WTC11 (cell line): ENCODE data around the gene FMNL2. TPM values are rescaled to one million over a fixed set of nuclear protein-coding genes. Genes with fewer than 3 reads are reported as not detected.

ENCODE experiments used
- ATAC-seq: fragments of 200-7000 bp; cut with Tn5 transposase; 2 replicates; pipeline ENCODE4 v1.10.0; 2021; ENCODE audit warnings: mild to moderate bottlenecking, moderate library complexity
- CTCF ChIA-PET: fragments of 300-600 bp; sonication (Branson Sonifier 250); formaldehyde crosslinking; loops from one replicate; lab custom pipeline; 2021; ENCODE audit warnings: antibody characterized with exemption; lab: Charles Lee
- POLR2A ChIA-PET: fragments of 350-600 bp; sonication (Branson Sonifier 250); formaldehyde crosslinking; loops from one replicate; lab custom pipeline; 2021; ENCODE audit warnings: antibody characterized with exemption; lab: Charles Lee
- DNase-seq: peaks from one replicate; pipeline ENCODE4 v3.0.0; 2021; ENCODE audit warnings: low spot score
- H3K27ac Mint-ChIP-seq: 2 replicates; pipeline ENCODE4 v1.8.0; 2021; ENCODE audit warnings: mixed read lengths
- H3K27me3 Mint-ChIP-seq: 2 replicates; pipeline ENCODE4 v1.8.0; 2021; ENCODE audit warnings: low read depth, mild to moderate bottlenecking, moderate library complexity, mixed read lengths
- H3K36me3 Mint-ChIP-seq: 2 replicates; pipeline ENCODE4 v1.8.0; 2021; ENCODE audit warnings: mixed read lengths
- H3K4me1 Mint-ChIP-seq: 2 replicates; pipeline ENCODE4 v1.8.0; 2022; ENCODE audit warnings: mixed read lengths
- H3K4me3 Mint-ChIP-seq: 2 replicates; pipeline ENCODE4 v1.8.0; 2021; ENCODE audit warnings: mild to moderate bottlenecking, moderate library complexity, mixed read lengths
- H3K9me3 Mint-ChIP-seq: 2 replicates; pipeline ENCODE4 v1.8.0; 2021; ENCODE audit warnings: mixed read lengths
- CREM ChIP-seq: sonication (generic); formaldehyde crosslinking; IDR thresholded peaks from 2 replicates; pipeline ENCODE4 v1.8.1; 2022; ENCODE audit warnings: mild to moderate bottlenecking, missing genetic modification reagents, moderate library complexity
- EMX1 ChIP-seq: fragments of 250-450 bp; sonication (Bioruptor Pico); IDR thresholded peaks from 2 replicates; pipeline ENCODE4 v1.8.0; 2021; ENCODE audit warnings: mild to moderate bottlenecking
- GRHL2 ChIP-seq: fragments of 250-450 bp; sonication (Bioruptor Pico); IDR thresholded peaks from 2 replicates; pipeline ENCODE4 v1.8.0; 2022; ENCODE audit warnings: mild to moderate bottlenecking, moderate library complexity; ENCODE audit not compliant: insufficient replicate concordance, severe bottlenecking
- HMGA2 ChIP-seq: fragments of 250-450 bp; sonication (Bioruptor Pico); IDR thresholded peaks from 2 replicates; pipeline ENCODE4 v1.4.0; 2021; ENCODE audit warnings: mild to moderate bottlenecking, moderate library complexity
- JUN ChIP-seq: sonication (generic); formaldehyde crosslinking; IDR thresholded peaks from 2 replicates; pipeline ENCODE4 v1.8.0; 2023; ENCODE audit warnings: mild to moderate bottlenecking, missing genetic modification reagents
- MXD4 ChIP-seq: fragments of 250-450 bp; sonication (Bioruptor Pico); IDR thresholded peaks from 2 replicates; pipeline ENCODE4 v1.8.0; 2021; ENCODE audit warnings: mild to moderate bottlenecking, moderate library complexity, borderline replicate concordance
- PRRX2 ChIP-seq: fragments of 250-450 bp; sonication (Bioruptor Pico); IDR thresholded peaks from 2 replicates; pipeline ENCODE4 v1.8.0; 2021; ENCODE audit warnings: mild to moderate bottlenecking
- TCF7 ChIP-seq: sonication (generic); formaldehyde crosslinking; IDR thresholded peaks from 2 replicates; pipeline ENCODE4 v1.8.0; 2022; ENCODE audit warnings: mild to moderate bottlenecking, low read depth, missing genetic modification reagents, moderate library complexity
- ZNF138 ChIP-seq: sonication (generic); formaldehyde crosslinking; conservative IDR thresholded peaks from 2 replicates; pipeline ENCODE4 v1.8.1; 2022; ENCODE audit warnings: mild to moderate bottlenecking, moderate library complexity, missing genetic modification reagents
- total RNA-seq: library from RNA; stranded (reverse); gene quantifications from 3 replicates; pipeline ENCODE4 v1.2.3, GENCODE V29; 2021
- TF ChIP-seq, protein P1 (sequence below): sonication (generic); formaldehyde crosslinking; IDR thresholded peaks from 2 replicates; pipeline ENCODE4 v1.8.1; 2023; ENCODE audit warnings: mild to moderate bottlenecking, missing genetic modification reagents, moderate library complexity
- TF ChIP-seq, protein P2 (sequence below): sonication (generic); formaldehyde crosslinking; IDR thresholded peaks from 2 replicates; pipeline ENCODE4 v1.8.0; 2022; ENCODE audit warnings: mild to moderate bottlenecking, missing genetic modification reagents
- TF ChIP-seq, protein P3 (sequence below): sonication (generic); formaldehyde crosslinking; IDR thresholded peaks from 2 replicates; pipeline ENCODE4 v1.8.1; 2022; ENCODE audit warnings: low read depth, mild to moderate bottlenecking, moderate library complexity, missing genetic modification reagents, borderline replicate concordance
- TF ChIP-seq, protein P4 (sequence below): sonication (generic); formaldehyde crosslinking; IDR thresholded peaks from 2 replicates; pipeline ENCODE4 v1.8.1; 2022; ENCODE audit warnings: low read depth, missing genetic modification reagents, borderline replicate concordance
- TF ChIP-seq, protein P5 (sequence below): sonication (generic); formaldehyde crosslinking; IDR thresholded peaks from 2 replicates; pipeline ENCODE4 v1.8.0; 2022; ENCODE audit warnings: mild to moderate bottlenecking, missing genetic modification reagents
- TF ChIP-seq, protein P6 (sequence below): sonication (generic); formaldehyde crosslinking; IDR thresholded peaks from 2 replicates; pipeline ENCODE4 v1.8.0; 2023; ENCODE audit warnings: missing genetic modification reagents, mild to moderate bottlenecking, borderline replicate concordance
- TF ChIP-seq, protein P7 (sequence below): fragments of 250-450 bp; sonication (Bioruptor Pico); IDR thresholded peaks from 2 replicates; pipeline ENCODE4 v1.9.0; 2021; ENCODE audit warnings: moderate library complexity, mild to moderate bottlenecking, inconsistent platforms, borderline replicate concordance
- TF ChIP-seq, protein P8 (sequence below): sonication (generic); formaldehyde crosslinking; IDR thresholded peaks from 2 replicates; pipeline ENCODE4 v1.8.0; 2023; ENCODE audit warnings: mild to moderate bottlenecking, missing genetic modification reagents

Gene FMNL2
- total RNA-seq, 1 experiment from 2014 or later: 43.0 TPM

DNA sequence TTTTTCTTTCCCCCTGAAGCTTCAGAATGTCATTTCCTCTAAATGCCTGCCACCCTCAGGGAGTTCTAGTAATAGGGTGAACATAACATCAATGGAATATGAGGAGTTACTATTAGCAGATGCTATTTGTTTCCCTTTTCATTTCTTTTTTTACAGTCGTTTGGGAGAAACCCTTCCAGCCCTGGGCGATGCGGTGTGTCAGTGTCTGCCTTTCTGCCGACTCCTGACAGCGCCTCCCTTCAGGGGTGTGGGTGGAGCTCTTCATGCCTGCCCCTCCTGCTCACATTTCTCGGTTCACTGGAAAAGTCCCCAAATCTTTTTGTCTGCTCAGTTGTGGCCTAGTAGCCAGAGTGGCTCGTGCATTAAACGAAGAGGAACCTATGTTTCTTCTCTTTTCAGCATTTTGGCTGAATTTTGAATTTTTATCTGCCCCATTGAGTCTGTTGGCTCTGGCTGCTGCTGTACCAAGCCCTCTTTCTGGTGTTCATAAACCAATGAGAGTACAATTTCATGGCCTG, 72.3 kb downstream of the FMNL2 start:
- peak overlapping the region; percentile 80 for H3K27ac Mint-ChIP-seq
- ATAC-seq (peak; percentile 96), DNase-seq (peak; percentile 64)
- ChIA-PET POLR2A (no interaction called here), CTCF (interaction anchor here (0.7 to 1.7 kb wide), 5 partner anchors 8 to 369 kb away, joined by 3 to 5 read pairs (median 3); no protein-coding TSS in a partner anchor)
- no peaks in the 10 kb centered on the region for H3K9me3 Mint-ChIP-seq
- peaks cover 90% of the 10 kb centered on the region for H3K4me1 Mint-ChIP-seq
- H3K36me3 Mint-ChIP-seq: no peaks in the 10 kb centered on the region
- no peaks in the 10 kb centered on the region for H3K27me3 Mint-ChIP-seq
- H3K4me3 Mint-ChIP-seq: peak overlapping the region; percentile 60
- TF ChIP-seq, protein P1, sequence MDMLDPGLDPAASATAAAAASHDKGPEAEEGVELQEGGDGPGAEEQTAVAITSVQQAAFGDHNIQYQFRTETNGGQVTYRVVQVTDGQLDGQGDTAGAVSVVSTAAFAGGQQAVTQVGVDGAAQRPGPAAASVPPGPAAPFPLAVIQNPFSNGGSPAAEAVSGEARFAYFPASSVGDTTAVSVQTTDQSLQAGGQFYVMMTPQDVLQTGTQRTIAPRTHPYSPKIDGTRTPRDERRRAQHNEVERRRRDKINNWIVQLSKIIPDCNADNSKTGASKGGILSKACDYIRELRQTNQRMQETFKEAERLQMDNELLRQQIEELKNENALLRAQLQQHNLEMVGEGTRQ (CRISPR knock-in tag): no peak
- TF ChIP-seq MXD4 (CRISPR knock-in tag): no peak
- TF ChIP-seq, protein P2, sequence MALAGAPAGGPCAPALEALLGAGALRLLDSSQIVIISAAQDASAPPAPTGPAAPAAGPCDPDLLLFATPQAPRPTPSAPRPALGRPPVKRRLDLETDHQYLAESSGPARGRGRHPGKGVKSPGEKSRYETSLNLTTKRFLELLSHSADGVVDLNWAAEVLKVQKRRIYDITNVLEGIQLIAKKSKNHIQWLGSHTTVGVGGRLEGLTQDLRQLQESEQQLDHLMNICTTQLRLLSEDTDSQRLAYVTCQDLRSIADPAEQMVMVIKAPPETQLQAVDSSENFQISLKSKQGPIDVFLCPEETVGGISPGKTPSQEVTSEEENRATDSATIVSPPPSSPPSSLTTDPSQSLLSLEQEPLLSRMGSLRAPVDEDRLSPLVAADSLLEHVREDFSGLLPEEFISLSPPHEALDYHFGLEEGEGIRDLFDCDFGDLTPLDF (CRISPR knock-in tag): no peak
- TF ChIP-seq GRHL2 (CRISPR knock-in tag): no peak
- no peak for TF ChIP-seq PRRX2
- TF ChIP-seq, protein P3, sequence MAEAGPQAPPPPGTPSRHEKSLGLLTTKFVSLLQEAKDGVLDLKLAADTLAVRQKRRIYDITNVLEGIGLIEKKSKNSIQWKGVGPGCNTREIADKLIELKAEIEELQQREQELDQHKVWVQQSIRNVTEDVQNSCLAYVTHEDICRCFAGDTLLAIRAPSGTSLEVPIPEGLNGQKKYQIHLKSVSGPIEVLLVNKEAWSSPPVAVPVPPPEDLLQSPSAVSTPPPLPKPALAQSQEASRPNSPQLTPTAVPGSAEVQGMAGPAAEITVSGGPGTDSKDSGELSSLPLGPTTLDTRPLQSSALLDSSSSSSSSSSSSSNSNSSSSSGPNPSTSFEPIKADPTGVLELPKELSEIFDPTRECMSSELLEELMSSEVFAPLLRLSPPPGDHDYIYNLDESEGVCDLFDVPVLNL (CRISPR knock-in tag): no peak
- TF ChIP-seq HMGA2: no peak
- TF ChIP-seq JUN (CRISPR knock-in tag): no peak
- TF ChIP-seq, protein P4, sequence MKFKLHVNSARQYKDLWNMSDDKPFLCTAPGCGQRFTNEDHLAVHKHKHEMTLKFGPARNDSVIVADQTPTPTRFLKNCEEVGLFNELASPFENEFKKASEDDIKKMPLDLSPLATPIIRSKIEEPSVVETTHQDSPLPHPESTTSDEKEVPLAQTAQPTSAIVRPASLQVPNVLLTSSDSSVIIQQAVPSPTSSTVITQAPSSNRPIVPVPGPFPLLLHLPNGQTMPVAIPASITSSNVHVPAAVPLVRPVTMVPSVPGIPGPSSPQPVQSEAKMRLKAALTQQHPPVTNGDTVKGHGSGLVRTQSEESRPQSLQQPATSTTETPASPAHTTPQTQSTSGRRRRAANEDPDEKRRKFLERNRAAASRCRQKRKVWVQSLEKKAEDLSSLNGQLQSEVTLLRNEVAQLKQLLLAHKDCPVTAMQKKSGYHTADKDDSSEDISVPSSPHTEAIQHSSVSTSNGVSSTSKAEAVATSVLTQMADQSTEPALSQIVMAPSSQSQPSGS (CRISPR knock-in tag): no peak
- TF ChIP-seq CREM: no peak
- TF ChIP-seq, protein P5, sequence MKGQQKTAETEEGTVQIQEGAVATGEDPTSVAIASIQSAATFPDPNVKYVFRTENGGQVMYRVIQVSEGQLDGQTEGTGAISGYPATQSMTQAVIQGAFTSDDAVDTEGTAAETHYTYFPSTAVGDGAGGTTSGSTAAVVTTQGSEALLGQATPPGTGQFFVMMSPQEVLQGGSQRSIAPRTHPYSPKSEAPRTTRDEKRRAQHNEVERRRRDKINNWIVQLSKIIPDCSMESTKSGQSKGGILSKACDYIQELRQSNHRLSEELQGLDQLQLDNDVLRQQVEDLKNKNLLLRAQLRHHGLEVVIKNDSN (CRISPR knock-in tag): no peak
- TF ChIP-seq, protein P6, sequence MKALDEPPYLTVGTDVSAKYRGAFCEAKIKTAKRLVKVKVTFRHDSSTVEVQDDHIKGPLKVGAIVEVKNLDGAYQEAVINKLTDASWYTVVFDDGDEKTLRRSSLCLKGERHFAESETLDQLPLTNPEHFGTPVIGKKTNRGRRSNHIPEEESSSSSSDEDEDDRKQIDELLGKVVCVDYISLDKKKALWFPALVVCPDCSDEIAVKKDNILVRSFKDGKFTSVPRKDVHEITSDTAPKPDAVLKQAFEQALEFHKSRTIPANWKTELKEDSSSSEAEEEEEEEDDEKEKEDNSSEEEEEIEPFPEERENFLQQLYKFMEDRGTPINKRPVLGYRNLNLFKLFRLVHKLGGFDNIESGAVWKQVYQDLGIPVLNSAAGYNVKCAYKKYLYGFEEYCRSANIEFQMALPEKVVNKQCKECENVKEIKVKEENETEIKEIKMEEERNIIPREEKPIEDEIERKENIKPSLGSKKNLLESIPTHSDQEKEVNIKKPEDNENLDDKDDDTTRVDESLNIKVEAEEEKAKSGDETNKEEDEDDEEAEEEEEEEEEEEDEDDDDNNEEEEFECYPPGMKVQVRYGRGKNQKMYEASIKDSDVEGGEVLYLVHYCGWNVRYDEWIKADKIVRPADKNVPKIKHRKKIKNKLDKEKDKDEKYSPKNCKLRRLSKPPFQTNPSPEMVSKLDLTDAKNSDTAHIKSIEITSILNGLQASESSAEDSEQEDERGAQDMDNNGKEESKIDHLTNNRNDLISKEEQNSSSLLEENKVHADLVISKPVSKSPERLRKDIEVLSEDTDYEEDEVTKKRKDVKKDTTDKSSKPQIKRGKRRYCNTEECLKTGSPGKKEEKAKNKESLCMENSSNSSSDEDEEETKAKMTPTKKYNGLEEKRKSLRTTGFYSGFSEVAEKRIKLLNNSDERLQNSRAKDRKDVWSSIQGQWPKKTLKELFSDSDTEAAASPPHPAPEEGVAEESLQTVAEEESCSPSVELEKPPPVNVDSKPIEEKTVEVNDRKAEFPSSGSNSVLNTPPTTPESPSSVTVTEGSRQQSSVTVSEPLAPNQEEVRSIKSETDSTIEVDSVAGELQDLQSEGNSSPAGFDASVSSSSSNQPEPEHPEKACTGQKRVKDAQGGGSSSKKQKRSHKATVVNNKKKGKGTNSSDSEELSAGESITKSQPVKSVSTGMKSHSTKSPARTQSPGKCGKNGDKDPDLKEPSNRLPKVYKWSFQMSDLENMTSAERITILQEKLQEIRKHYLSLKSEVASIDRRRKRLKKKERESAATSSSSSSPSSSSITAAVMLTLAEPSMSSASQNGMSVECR (CRISPR knock-in tag): no peak
- no peak for TF ChIP-seq ZNF138 (CRISPR knock-in tag)
- TF ChIP-seq, protein P7, sequence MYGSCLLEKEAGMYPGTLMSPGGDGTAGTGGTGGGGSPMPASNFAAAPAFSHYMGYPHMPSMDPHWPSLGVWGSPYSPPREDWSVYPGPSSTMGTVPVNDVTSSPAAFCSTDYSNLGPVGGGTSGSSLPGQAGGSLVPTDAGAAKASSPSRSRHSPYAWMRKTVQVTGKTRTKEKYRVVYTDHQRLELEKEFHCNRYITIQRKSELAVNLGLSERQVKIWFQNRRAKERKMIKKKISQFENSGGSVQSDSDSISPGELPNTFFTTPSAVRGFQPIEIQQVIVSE (CRISPR knock-in tag): no peak
- TF ChIP-seq TCF7 (CRISPR knock-in tag): no peak
- TF ChIP-seq, protein P8, sequence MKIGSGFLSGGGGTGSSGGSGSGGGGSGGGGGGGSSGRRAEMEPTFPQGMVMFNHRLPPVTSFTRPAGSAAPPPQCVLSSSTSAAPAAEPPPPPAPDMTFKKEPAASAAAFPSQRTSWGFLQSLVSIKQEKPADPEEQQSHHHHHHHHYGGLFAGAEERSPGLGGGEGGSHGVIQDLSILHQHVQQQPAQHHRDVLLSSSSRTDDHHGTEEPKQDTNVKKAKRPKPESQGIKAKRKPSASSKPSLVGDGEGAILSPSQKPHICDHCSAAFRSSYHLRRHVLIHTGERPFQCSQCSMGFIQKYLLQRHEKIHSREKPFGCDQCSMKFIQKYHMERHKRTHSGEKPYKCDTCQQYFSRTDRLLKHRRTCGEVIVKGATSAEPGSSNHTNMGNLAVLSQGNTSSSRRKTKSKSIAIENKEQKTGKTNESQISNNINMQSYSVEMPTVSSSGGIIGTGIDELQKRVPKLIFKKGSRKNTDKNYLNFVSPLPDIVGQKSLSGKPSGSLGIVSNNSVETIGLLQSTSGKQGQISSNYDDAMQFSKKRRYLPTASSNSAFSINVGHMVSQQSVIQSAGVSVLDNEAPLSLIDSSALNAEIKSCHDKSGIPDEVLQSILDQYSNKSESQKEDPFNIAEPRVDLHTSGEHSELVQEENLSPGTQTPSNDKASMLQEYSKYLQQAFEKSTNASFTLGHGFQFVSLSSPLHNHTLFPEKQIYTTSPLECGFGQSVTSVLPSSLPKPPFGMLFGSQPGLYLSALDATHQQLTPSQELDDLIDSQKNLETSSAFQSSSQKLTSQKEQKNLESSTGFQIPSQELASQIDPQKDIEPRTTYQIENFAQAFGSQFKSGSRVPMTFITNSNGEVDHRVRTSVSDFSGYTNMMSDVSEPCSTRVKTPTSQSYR (CRISPR knock-in tag): no peak
- TF ChIP-seq EMX1 (CRISPR knock-in tag): no peak
